CD4-positive, alpha-beta T cell (primary cell): ENCODE measurements around the gene TMC2. TPM values are rescaled to one million over a fixed set of nuclear protein-coding genes. Genes with fewer than 3 reads are reported as not detected.

ENCODE experiments used
- ATAC-seq: fragments of 200-7000 bp; cut with Tn5 transposase; one replicate; pipeline ENCODE4 v1.10.0; 2022; ENCODE audit warnings: mild to moderate bottlenecking; ENCODE audit not compliant: poor library complexity
- CTCF ChIA-PET: fragments of 350-600 bp; sonication (Branson Sonifier 250); formaldehyde crosslinking; loops from one replicate; lab custom pipeline; 2021; ENCODE audit warnings: antibody characterized with exemption, inconsistent platforms; lab: Charles Lee
- POLR2A ChIA-PET: fragments of 350-600 bp; sonication (Branson Sonifier 250); formaldehyde crosslinking; loops from one replicate; lab custom pipeline; 2021; ENCODE audit warnings: antibody characterized with exemption, inconsistent platforms; lab: Charles Lee
- DNase-seq, 14 experiments: peaks; one replicate each; pipeline ENCODE4 v3.0.0-alpha.2; 2013 to 2020; ENCODE audit warnings: mixed read lengths in 2 of 14
- H3K27ac ChIP-seq, 2 donors: one replicate each; pipeline versions ENCODE4 v1.5.1 to v1.7.0; 2013; ENCODE audit warnings: low read length in 2 of 2, low read depth in 1 of 2, mild to moderate bottlenecking in 1 of 2
- H3K27me3 ChIP-seq, 2 experiments: 1 replicate in 1 of 2; 2 replicates in 1 of 2; pipeline versions ENCODE4 v1.6.1 to v1.7.0; 2013; ENCODE audit warnings: low read length in 2 of 2, control low read depth in 1 of 2, mild to moderate bottlenecking in 1 of 2, moderate library complexity in 1 of 2; ENCODE audit not compliant: insufficient read depth in 2 of 2, control insufficient read depth in 1 of 2
- H3K36me3 ChIP-seq: one replicate; pipeline ENCODE4 v1.6.1; 2013; ENCODE audit warnings: low read length, control low read depth; ENCODE audit not compliant: insufficient read depth
- H3K4me1 ChIP-seq: one replicate; pipeline ENCODE4 v1.6.1; 2013; ENCODE audit warnings: low read length, control low read depth; ENCODE audit not compliant: insufficient read depth
- H3K4me3 ChIP-seq: one replicate; pipeline ENCODE4 v1.5.1; 2013; ENCODE audit warnings: mild to moderate bottlenecking, low read length, moderate library complexity
- H3K9me3 ChIP-seq, 2 experiments: 1 replicate in 1 of 2; 2 replicates in 1 of 2; pipeline versions ENCODE4 v1.6.1 to v1.7.0; 2013; ENCODE audit warnings: low read length in 2 of 2, mild to moderate bottlenecking in 2 of 2, control low read depth in 1 of 2, moderate library complexity in 1 of 2; ENCODE audit not compliant: control insufficient read depth in 1 of 2, insufficient read depth in 1 of 2
- H3K27ac Mint-ChIP-seq: one replicate; pipeline ENCODE4 v1.8.0; 2020; ENCODE audit warnings: mixed read lengths
- H3K27me3 Mint-ChIP-seq: one replicate; pipeline ENCODE4 v1.8.0; 2021; ENCODE audit warnings: mixed read lengths
- H3K36me3 Mint-ChIP-seq: one replicate; pipeline ENCODE4 v1.8.0; 2021; ENCODE audit warnings: low read depth, mixed read lengths
- H3K4me1 Mint-ChIP-seq: one replicate; pipeline ENCODE4 v1.8.0; 2021; ENCODE audit warnings: low read depth, mixed read lengths
- H3K4me3 Mint-ChIP-seq: one replicate; pipeline ENCODE4 v1.8.0; 2020; ENCODE audit warnings: mild to moderate bottlenecking, mixed read lengths
- H3K9me3 Mint-ChIP-seq: one replicate; pipeline ENCODE4 v1.8.0; 2020; ENCODE audit warnings: mixed read lengths
- CTCF ChIP-seq: fragments of 200-600 bp; IDR thresholded peaks from one replicate; pipeline ENCODE4 v1.8.0; 2022; ENCODE audit warnings: antibody characterized with exemption, mild to moderate bottlenecking
- intact Hi-C, 2 experiments: fragments of 100-400 bp; cut with DNase I in 1 of 2; cut with micrococcal nuclease in 1 of 2; formaldehyde crosslinking; loops; one replicate each; pipeline versions ENCODE4 v1.15.1 to v1.9.0; 2023 to 2025; cut with DNase I, micrococcal nuclease
- total RNA-seq, 174 experiments: library from RNA in 2 of 174; stranded (reverse) in 2 of 174; gene quantifications; one replicate each; pipeline ENCODE4 v1.2.3 and lab custom pipeline; 2021 to 2026

TMC2 gene
- total RNA-seq, 2 experiments from 2014 or later = not detected

GRCh38 chr20:2640899-2641298, 104.5 kb downstream of the TMC2 start:
- H3K4me1 Mint-ChIP-seq = peaks cover 5% of the 10 kb centered on the region
- Histone ChIP-seq H3K9me3 (no peaks in the 10 kb centered on the region), H3K27me3 (no peaks in the 10 kb centered on the region), H3K36me3 (no peaks in the 10 kb centered on the region), H3K4me1 (peaks cover 12% of the 10 kb centered on the region), H3K4me3 (no peak overlapping the region), H3K27ac (no peak overlapping the region)
- intact Hi-C loops = no loop called here
- no peak overlapping the region for H3K4me3 Mint-ChIP-seq
- H3K27me3 Mint-ChIP-seq = no peaks in the 10 kb centered on the region
- H3K27ac Mint-ChIP-seq = no peak overlapping the region
- CTCF ChIA-PET = no interaction called here
- POLR2A ChIA-PET = interaction anchor here (1.9 kb wide), 1 partner anchor 11 kb away, joined by 6 read pairs; the partner anchor contains the start of gene NOP56
- no peak for TF ChIP-seq CTCF
- DNase-seq (no peak), ATAC-seq (no peak)
- no peaks in the 10 kb centered on the region for H3K36me3 Mint-ChIP-seq
- H3K9me3 Mint-ChIP-seq = no peaks in the 10 kb centered on the region

- CTCF ChIA-PET = interaction anchor here (1.6 kb wide), 1 partner anchor 122 kb away, joined by 4 read pairs; no protein-coding TSS in a partner anchor
- intact Hi-C loops = no loop called here
- ATAC-seq = no peak
Observed at GRCh38 chr20:2643708-2644107, 107.3 kb downstream of the TMC2 start.

More at GRCh38 chr20:2643708-2644107, 107.3 kb downstream of the TMC2 start:
- no peak for TF ChIP-seq CTCF
- Mint-ChIP-seq H3K4me3 (no peak overlapping the region), H3K27me3 (no peaks in the 10 kb centered on the region), H3K27ac (no peak overlapping the region), H3K9me3 (no peaks in the 10 kb centered on the region), H3K36me3 (no peaks in the 10 kb centered on the region), H3K4me1 (peaks cover 16% of the 10 kb centered on the region)
- Histone ChIP-seq H3K27me3 (no peaks in the 10 kb centered on the region), H3K9me3 (no peaks in the 10 kb centered on the region), H3K4me3 (no peak overlapping the region), H3K4me1 (no peaks in the 10 kb centered on the region), H3K36me3 (no peaks in the 10 kb centered on the region), H3K27ac (no peak overlapping the region)
- DNase-seq = no peak
- POLR2A ChIA-PET = interaction anchor here (1.4 kb wide), 1 partner anchor 8 kb away, joined by 6 read pairs; the partner anchor contains the start of gene NOP56
